Astrocyte (in vitro differentiated cells and primary cell): ENCODE measurements around the gene SIRT2. TPM values are rescaled to one million over a fixed set of nuclear protein-coding genes. Genes with fewer than 3 reads are reported as not detected.

Source experiments
- DNase-seq: peaks from one replicate; pipeline ENCODE4 v3.0.0-alpha.2; 2010; ENCODE audit warnings: low read depth
- FAIRE-seq: peaks from 2 replicates; lab custom pipeline; 2011; peaks lifted over from hg19 to GRCh38; lab: Jason Lieb, UNC
- H2AFZ ChIP-seq: 2 replicates; pipeline ENCODE4 v1.6.0; 2012; ENCODE audit warnings: low read depth, low read length, inconsistent platforms
- H3K27ac ChIP-seq: 2 replicates; pipeline ENCODE4 v1.5.1; 2011; ENCODE audit warnings: low read depth, low read length, inconsistent platforms
- H3K27me3 ChIP-seq: 2 replicates; pipeline ENCODE4 v1.6.0; 2011; ENCODE audit warnings: low read length, inconsistent platforms; ENCODE audit not compliant: insufficient read depth
- H3K36me3 ChIP-seq: 2 replicates; pipeline ENCODE4 v1.5.1; 2011; ENCODE audit warnings: low read length, inconsistent platforms; ENCODE audit not compliant: insufficient read depth
- H3K4me1 ChIP-seq: 2 replicates; pipeline ENCODE4 v1.5.1; 2011; ENCODE audit warnings: low read length, inconsistent platforms; ENCODE audit not compliant: insufficient read depth
- H3K4me2 ChIP-seq: 2 replicates; pipeline ENCODE4 v1.6.0; 2012; ENCODE audit warnings: low read length, inconsistent platforms
- H3K4me3 ChIP-seq: 2 replicates; pipeline ENCODE4 v1.5.1; 2011; ENCODE audit warnings: low read depth, mild to moderate bottlenecking, low read length, inconsistent platforms; ENCODE audit not compliant: insufficient read depth
- H3K79me2 ChIP-seq: 2 replicates; pipeline ENCODE4 v1.6.0; 2012; ENCODE audit warnings: mild to moderate bottlenecking, low read length, inconsistent platforms; ENCODE audit not compliant: insufficient read depth
- H3K9ac ChIP-seq: 2 replicates; pipeline ENCODE4 v1.6.0; 2012; ENCODE audit warnings: mild to moderate bottlenecking, low read length, inconsistent platforms
- H3K9me3 ChIP-seq: 2 replicates; pipeline ENCODE4 v1.5.1; 2012; ENCODE audit warnings: low read depth, mild to moderate bottlenecking, low read length, inconsistent platforms; ENCODE audit not compliant: insufficient read depth
- H4K20me1 ChIP-seq: 2 replicates; pipeline ENCODE4 v1.6.0; 2012; ENCODE audit warnings: low read length, inconsistent platforms; ENCODE audit not compliant: insufficient read depth
- H3K27ac Mint-ChIP-seq: one replicate; pipeline ENCODE4 v1.8.0; 2021; ENCODE audit warnings: mild to moderate bottlenecking, mixed read lengths; ENCODE audit not compliant: unreplicated experiment
- H3K27me3 Mint-ChIP-seq: one replicate; pipeline ENCODE4 v1.8.0; 2021; ENCODE audit warnings: low read depth, mixed read lengths; ENCODE audit not compliant: unreplicated experiment
- H3K36me3 Mint-ChIP-seq: one replicate; pipeline ENCODE4 v1.8.0; 2021; ENCODE audit warnings: low read depth, mixed read lengths; ENCODE audit not compliant: unreplicated experiment
- H3K4me1 Mint-ChIP-seq: one replicate; pipeline ENCODE4 v1.8.0; 2021; ENCODE audit warnings: low read depth, mixed read lengths; ENCODE audit not compliant: unreplicated experiment
- H3K4me3 Mint-ChIP-seq: one replicate; pipeline ENCODE4 v1.8.0; 2021; ENCODE audit warnings: mild to moderate bottlenecking, moderate library complexity, mixed read lengths; ENCODE audit not compliant: unreplicated experiment
- H3K9me3 Mint-ChIP-seq: one replicate; pipeline ENCODE4 v1.8.0; 2021; ENCODE audit warnings: mild to moderate bottlenecking, mixed read lengths; ENCODE audit not compliant: unreplicated experiment
- EZH2 ChIP-seq: IDR thresholded peaks from 2 replicates; pipeline ENCODE4 v1.6.1; 2012; ENCODE audit warnings: mild to moderate bottlenecking, low read length, inconsistent platforms; ENCODE audit not compliant: insufficient read depth
- total RNA-seq: library from RNA; stranded (reverse); gene quantifications from 2 replicates; pipeline ENCODE4 v1.2.1, GENCODE V29; 2021
- TF ChIP-seq, protein P1 (sequence below): IDR thresholded peaks from 2 replicates; pipeline ENCODE4 v1.5.1; 2011; ENCODE audit warnings: low read depth, mild to moderate bottlenecking, inconsistent platforms, low read length, moderate library complexity; ENCODE audit not compliant: insufficient read depth

The SIRT2 gene
- total RNA-seq, 1 donor from 2014 or later = 35.7 TPM

- H3K9me3 Mint-ChIP-seq = peaks cover 5% of the 10 kb centered on the region
- FAIRE-seq = no peak
These were observed 11.1 kb upstream of the SIRT2 start for GRCh38 chr19:38910488-38910887.

GRCh38 chr19:38908911-38909310, 9.5 kb upstream of the SIRT2 start:
- H2AFZ ChIP-seq = no peak overlapping the region
- no peak for DNase-seq
- Mint-ChIP-seq H3K27ac (no peak overlapping the region), H3K27me3 (no peaks in the 10 kb centered on the region), H3K36me3 (peaks cover 26% of the 10 kb centered on the region), H3K4me1 (no peaks in the 10 kb centered on the region), H3K9me3 (peaks cover 5% of the 10 kb centered on the region), H3K4me3 (no peak overlapping the region)
- H3K9ac ChIP-seq = no peak overlapping the region
- no peak for TF ChIP-seq EZH2
- TF ChIP-seq, protein P1, sequence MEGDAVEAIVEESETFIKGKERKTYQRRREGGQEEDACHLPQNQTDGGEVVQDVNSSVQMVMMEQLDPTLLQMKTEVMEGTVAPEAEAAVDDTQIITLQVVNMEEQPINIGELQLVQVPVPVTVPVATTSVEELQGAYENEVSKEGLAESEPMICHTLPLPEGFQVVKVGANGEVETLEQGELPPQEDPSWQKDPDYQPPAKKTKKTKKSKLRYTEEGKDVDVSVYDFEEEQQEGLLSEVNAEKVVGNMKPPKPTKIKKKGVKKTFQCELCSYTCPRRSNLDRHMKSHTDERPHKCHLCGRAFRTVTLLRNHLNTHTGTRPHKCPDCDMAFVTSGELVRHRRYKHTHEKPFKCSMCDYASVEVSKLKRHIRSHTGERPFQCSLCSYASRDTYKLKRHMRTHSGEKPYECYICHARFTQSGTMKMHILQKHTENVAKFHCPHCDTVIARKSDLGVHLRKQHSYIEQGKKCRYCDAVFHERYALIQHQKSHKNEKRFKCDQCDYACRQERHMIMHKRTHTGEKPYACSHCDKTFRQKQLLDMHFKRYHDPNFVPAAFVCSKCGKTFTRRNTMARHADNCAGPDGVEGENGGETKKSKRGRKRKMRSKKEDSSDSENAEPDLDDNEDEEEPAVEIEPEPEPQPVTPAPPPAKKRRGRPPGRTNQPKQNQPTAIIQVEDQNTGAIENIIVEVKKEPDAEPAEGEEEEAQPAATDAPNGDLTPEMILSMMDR = no peak
- peaks cover 7% of the 10 kb centered on the region for H4K20me1 ChIP-seq
- FAIRE-seq = no peak
- no peak overlapping the region for H3K4me2 ChIP-seq
- H3K27ac ChIP-seq = no peak overlapping the region
- no peak overlapping the region for H3K4me3 ChIP-seq
- H3K27me3 ChIP-seq = peaks cover 9% of the 10 kb centered on the region
- H3K79me2 ChIP-seq = peaks cover 6% of the 10 kb centered on the region
- H3K9me3 ChIP-seq = no peaks in the 10 kb centered on the region
- no peaks in the 10 kb centered on the region for H3K36me3 ChIP-seq
- H3K4me1 ChIP-seq = no peaks in the 10 kb centered on the region

More at GRCh38 chr19:38910488-38910887, 11.1 kb upstream of the SIRT2 start:
- H3K4me3 ChIP-seq = no peak overlapping the region
- H3K4me2 ChIP-seq = no peak overlapping the region
- no peaks in the 10 kb centered on the region for H4K20me1 ChIP-seq
- no peaks in the 10 kb centered on the region for H3K4me1 Mint-ChIP-seq
- TF ChIP-seq, protein P1 = no peak
- TF ChIP-seq EZH2 = no peak
- H3K36me3 Mint-ChIP-seq = peaks cover 20% of the 10 kb centered on the region
- H3K36me3 ChIP-seq = no peaks in the 10 kb centered on the region
- no peak overlapping the region for H3K27ac ChIP-seq
- no peak overlapping the region for H2AFZ ChIP-seq
- H3K27me3 Mint-ChIP-seq = no peaks in the 10 kb centered on the region
- no peaks in the 10 kb centered on the region for H3K9me3 ChIP-seq
- no peak overlapping the region for H3K4me3 Mint-ChIP-seq
- H3K4me1 ChIP-seq = no peaks in the 10 kb centered on the region
- H3K27me3 ChIP-seq = peaks cover 9% of the 10 kb centered on the region
- no peaks in the 10 kb centered on the region for H3K79me2 ChIP-seq
- no peak overlapping the region for H3K9ac ChIP-seq
- DNase-seq = no peak
- H3K27ac Mint-ChIP-seq = peak overlapping the region; percentile 47

GRCh38 chr19:38907670-38908069, 8.3 kb upstream of the SIRT2 start:
- no peak for FAIRE-seq

More at GRCh38 chr19:38907670-38908069, 8.3 kb upstream of the SIRT2 start:
- TF ChIP-seq EZH2 = no peak
- TF ChIP-seq, protein P1 = no peak
- H3K4me1 ChIP-seq = no peaks in the 10 kb centered on the region
- Mint-ChIP-seq H3K9me3 (peaks cover 5% of the 10 kb centered on the region), H3K27ac (no peak overlapping the region), H3K27me3 (no peaks in the 10 kb centered on the region), H3K4me3 (no peak overlapping the region), H3K4me1 (no peaks in the 10 kb centered on the region), H3K36me3 (peaks cover 23% of the 10 kb centered on the region)
- DNase-seq = no peak
- no peak overlapping the region for H3K4me3 ChIP-seq
- H3K4me2 ChIP-seq = no peak overlapping the region
- no peaks in the 10 kb centered on the region for H3K9me3 ChIP-seq
- no peak overlapping the region for H2AFZ ChIP-seq
- H3K36me3 ChIP-seq = no peaks in the 10 kb centered on the region
- peaks cover 8% of the 10 kb centered on the region for H3K27me3 ChIP-seq
- H3K79me2 ChIP-seq = peaks cover 6% of the 10 kb centered on the region
- no peak overlapping the region for H3K27ac ChIP-seq
- H3K9ac ChIP-seq = no peak overlapping the region
- H4K20me1 ChIP-seq = peaks cover 7% of the 10 kb centered on the region
